ENCODE data around the gene LIPF.
"Not testable (repeated sequence)": the region's sequence is repeated elsewhere in the genome, so short reads cannot be mapped to it uniquely, and the experiment has no call there.

Gene LIPF

DNA sequence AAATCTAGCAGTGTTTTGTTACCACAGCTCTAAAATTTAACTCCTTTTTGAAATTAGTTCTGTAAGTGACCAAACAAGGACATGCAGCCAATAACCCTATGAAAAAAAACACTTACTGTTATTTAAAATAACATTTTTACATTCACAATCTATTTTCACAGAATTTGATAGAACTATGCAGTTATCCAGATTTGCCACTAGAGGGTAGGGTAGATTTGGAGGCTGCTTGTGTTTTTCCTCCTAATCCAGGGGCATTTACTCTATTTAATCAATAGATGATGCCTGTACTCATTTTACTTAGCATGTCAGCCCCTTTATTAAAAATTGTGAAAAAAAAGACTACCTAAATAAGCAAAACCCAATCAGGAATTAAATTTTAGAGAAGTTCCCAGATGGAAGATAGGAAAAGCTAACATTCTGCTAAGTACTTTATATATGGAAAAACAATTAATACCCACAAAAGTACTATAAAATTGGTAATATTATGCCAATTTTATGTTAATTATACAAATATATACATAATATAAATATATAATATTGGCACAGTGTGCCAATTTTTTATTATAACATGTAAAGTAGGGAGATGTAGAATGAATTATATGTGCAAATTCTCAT, 23.7 kb downstream of the LIPF start:
- Mint-ChIP-seq H3K36me3 (ENCODE audit: insufficient read depth) (no peaks in the 10 kb centered on the region), H3K4me3 (no peak overlapping the region), H3K27ac (ENCODE audit: low read depth) (no peak overlapping the region), H3K9me3 (no peaks in the 10 kb centered on the region), H3K27me3 (peaks cover under 1% of the 10 kb centered on the region), H3K4me1 (no peaks in the 10 kb centered on the region)
- ATAC-seq (replicated peaks; ENCODE audit: extremely low read depth, poor library complexity, severe bottlenecking) (no peak), DNase-seq (ENCODE audit: low spot score in 2 of 2) (no peak)

DNA sequence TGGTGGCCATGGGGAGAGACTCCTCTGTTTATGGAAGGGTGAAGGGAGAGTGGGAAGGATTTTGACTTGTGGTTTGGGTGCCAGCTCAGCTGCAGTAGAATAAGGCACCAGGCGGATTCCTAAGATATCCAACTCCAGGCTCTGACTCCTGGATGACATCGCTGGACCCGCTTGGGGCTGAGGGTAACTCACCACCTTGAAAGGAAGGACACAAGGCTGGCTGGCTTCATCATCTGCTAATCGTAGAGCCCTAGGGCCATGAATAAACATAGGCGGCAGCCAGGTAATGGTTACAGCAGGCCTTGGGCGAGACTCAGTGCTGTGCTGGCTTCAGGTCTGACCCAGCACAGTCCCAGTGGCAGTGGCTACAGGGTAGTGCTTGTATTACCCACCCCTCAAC, 25.1 kb downstream of the LIPF start:
- DNase-seq (ENCODE audit: low spot score in 2 of 2) = no peak
- no peaks in the 10 kb centered on the region for H3K36me3 Mint-ChIP-seq (ENCODE audit: insufficient read depth)
- H3K9me3 Mint-ChIP-seq = no peaks in the 10 kb centered on the region
- H3K4me1 Mint-ChIP-seq = no peaks in the 10 kb centered on the region
- H3K27me3 Mint-ChIP-seq = no peaks in the 10 kb centered on the region
- H3K4me3 Mint-ChIP-seq = no peak overlapping the region
- no peak overlapping the region for H3K27ac Mint-ChIP-seq (ENCODE audit: low read depth)
- no peak for ATAC-seq (replicated peaks; ENCODE audit: extremely low read depth, poor library complexity, severe bottlenecking)

DNA sequence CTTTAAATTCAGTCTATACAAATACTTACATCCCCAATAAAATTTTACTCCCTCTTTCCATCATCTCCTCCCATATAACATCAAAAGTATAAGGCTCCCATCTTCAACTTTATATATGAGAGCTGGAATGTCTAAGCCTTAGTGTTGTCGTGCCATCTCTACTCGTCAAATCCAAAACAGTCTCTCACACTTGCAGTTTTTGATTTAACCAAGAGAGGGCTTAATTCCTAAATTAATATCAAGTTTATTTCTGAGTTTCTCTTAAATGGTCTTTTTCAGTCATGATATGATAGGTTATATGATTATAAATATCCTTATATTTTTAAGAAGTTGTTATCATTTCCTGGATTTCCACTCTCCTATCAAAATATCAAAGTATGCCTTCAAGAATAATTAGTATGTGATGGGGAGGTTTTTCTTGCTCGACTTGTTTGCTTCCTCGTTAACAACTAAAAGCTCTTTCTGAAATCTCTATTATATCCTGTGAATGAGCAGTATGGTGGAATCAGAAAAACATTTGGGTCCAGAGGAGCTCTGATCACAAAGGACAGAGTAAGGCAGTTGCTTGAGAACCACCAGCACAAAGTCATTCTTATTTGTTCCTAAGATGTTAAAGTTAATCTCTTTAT, 29.3 kb downstream of the LIPF start:
- Mint-ChIP-seq H3K27ac (ENCODE audit: low read depth) (no peak overlapping the region), H3K27me3 (no peaks in the 10 kb centered on the region), H3K4me1 (no peaks in the 10 kb centered on the region), H3K4me3 (no peak overlapping the region), H3K9me3 (no peaks in the 10 kb centered on the region), H3K36me3 (ENCODE audit: insufficient read depth) (no peaks in the 10 kb centered on the region)
- DNase-seq (ENCODE audit: low spot score in 2 of 2) (no peak), ATAC-seq (replicated peaks; ENCODE audit: extremely low read depth, poor library complexity, severe bottlenecking) (no peak)

DNA sequence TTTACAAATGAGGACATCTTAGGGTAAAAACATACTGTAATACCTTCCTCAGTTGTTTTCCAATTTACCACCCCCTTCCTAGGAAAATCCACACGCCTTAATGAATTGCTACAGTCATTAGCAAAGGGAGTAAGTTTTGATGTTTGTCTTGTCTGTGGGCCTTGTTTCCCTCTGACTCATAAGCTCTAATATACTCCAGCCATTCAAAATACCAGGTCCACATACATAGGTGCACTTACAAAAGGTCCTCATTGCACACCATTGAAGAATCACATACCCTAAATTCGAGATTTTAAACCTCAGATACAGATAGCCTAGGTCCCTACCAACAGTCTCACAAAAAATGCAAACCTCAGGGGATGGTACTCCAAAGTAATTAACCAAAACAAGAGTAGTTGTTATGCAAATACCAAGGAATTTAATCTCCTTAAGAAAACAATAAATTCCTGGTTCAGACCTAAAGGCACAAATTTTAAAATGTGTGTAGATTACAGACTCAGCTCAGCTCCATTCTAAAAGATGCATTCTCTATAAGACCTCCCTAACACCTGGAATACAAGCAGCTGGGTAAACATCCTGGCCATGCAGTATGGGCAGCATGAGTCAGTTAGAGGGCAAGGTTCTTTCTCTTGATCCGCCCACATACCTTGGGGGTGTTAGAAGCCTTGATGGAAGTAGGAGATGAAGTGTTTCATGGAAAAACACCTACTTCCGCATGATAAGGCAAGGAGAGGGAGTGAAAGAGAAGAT, 38.8 kb downstream of the LIPF start:
- no peaks in the 10 kb centered on the region for H3K27me3 Mint-ChIP-seq
- no peak for DNase-seq (ENCODE audit: low spot score in 2 of 2)
- ATAC-seq (replicated peaks; ENCODE audit: extremely low read depth, poor library complexity, severe bottlenecking) = no peak

DNA sequence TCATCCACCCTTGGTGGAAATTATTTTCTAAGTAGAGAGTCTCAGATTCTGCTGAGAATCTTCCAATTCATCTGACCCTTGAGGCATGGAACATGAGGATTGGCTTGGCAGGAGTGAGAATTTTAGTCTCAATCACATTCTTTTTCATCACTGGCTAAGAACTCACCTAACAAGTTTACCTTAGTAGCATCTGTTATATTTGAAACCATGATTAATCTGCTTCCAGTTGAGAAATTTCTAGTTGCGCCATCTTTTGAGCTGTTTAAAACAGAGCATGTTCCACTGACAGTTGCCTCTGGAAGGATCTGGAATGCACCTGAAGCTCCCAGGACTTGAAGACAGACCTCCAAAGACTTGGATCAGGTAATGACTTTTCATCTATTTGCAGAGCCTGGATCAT, 41.7 kb downstream of the LIPF start, which contains the start of gene LIPK:
LIPK (plus strand) TSS at position 292 of the 400 bp plus-strand sequence. CDS start 18,295 bp downstream, outside the sequence.
- Mint-ChIP-seq H3K9me3 (no peaks in the 10 kb centered on the region), H3K36me3 (ENCODE audit: insufficient read depth) (no peaks in the 10 kb centered on the region), H3K4me1 (no peaks in the 10 kb centered on the region), H3K27me3 (no peaks in the 10 kb centered on the region), H3K27ac (ENCODE audit: low read depth) (no peak within 1 kb of the TSS), H3K4me3 (no peak within 1 kb of the TSS)
- DNase-seq (ENCODE audit: low spot score in 2 of 2) (no peak), ATAC-seq (replicated peaks; ENCODE audit: extremely low read depth, poor library complexity, severe bottlenecking) (no peak)

More for the DNA sequence above, 38.8 kb downstream of the LIPF start:
- H3K4me1 Mint-ChIP-seq = no peaks in the 10 kb centered on the region
- H3K4me3 Mint-ChIP-seq = no peak overlapping the region
- H3K9me3 Mint-ChIP-seq = no peaks in the 10 kb centered on the region
- H3K27ac Mint-ChIP-seq (ENCODE audit: low read depth) = no peak overlapping the region
- no peaks in the 10 kb centered on the region for H3K36me3 Mint-ChIP-seq (ENCODE audit: insufficient read depth)

DNA sequence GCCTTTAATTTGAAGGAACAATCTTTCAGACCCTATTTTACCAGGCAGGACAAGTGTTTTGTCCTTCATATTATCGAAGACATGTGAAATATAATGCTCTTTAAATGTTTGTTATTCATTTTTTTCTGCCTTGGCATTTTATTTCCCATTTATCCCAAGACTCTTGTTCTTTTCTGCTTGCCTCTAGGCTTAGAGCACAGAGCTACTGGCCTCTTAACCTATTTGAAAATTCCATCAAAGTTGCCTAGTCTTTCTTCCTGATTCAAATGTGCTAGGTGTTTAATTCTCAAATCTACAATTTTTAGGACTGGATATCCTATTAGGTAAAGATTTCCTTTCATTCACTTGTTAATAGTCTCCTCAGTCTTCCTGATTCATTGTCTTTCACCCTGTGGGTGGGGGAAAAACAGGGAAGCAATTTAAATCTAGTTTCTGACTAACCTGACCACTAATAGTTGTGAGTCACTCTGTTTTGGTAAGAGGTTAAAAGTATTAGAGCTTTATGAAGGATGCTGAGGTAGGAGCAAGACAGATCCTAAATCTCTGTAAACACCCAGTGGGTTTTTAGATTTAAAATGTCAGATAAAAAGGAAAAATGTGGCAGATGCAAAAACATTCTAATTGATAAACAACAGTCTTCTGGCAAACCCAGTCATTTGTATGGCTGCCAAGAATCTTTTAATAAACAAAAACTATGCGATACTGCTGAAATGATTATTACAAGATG, 43.4 kb downstream of the LIPF start:
- DNase-seq (ENCODE audit: low spot score in 2 of 2) = no peak
- no peaks in the 10 kb centered on the region for H3K4me1 Mint-ChIP-seq
- H3K9me3 Mint-ChIP-seq = no peaks in the 10 kb centered on the region
- no peak for ATAC-seq (replicated peaks; ENCODE audit: extremely low read depth, poor library complexity, severe bottlenecking)
- no peaks in the 10 kb centered on the region for H3K36me3 Mint-ChIP-seq (ENCODE audit: insufficient read depth)
- no peak overlapping the region for H3K27ac Mint-ChIP-seq (ENCODE audit: low read depth)
- H3K27me3 Mint-ChIP-seq = no peaks in the 10 kb centered on the region
- H3K4me3 Mint-ChIP-seq = no peak overlapping the region

DNA sequence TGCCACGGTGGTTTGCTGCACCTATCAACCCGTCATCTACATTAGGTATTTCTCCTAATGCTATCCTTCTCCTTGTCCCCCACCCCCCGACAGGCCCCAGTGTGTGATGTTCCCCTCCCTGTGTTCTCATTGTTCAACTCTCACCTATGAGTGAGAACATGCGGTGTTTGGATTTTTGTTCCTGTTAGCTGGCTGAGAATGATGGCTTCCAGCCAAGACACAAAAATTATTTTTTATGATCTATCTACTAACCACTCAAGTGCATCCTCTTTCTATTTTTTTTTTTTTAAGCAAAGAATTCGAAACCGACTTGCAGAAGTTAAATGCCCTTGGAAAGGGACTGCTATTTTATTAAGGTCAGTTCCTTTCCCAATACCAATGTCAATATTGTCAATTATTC, 45.1 kb downstream of the LIPF start:
- not testable (repeated sequence) for H3K27ac Mint-ChIP-seq (ENCODE audit: low read depth); ATAC-seq (replicated peaks; ENCODE audit: extremely low read depth, poor library complexity, severe bottlenecking); H3K4me1 Mint-ChIP-seq; H3K36me3 Mint-ChIP-seq (ENCODE audit: insufficient read depth); H3K27me3 Mint-ChIP-seq; H3K9me3 Mint-ChIP-seq; DNase-seq (ENCODE audit: low spot score in 2 of 2); H3K4me3 Mint-ChIP-seq

DNA sequence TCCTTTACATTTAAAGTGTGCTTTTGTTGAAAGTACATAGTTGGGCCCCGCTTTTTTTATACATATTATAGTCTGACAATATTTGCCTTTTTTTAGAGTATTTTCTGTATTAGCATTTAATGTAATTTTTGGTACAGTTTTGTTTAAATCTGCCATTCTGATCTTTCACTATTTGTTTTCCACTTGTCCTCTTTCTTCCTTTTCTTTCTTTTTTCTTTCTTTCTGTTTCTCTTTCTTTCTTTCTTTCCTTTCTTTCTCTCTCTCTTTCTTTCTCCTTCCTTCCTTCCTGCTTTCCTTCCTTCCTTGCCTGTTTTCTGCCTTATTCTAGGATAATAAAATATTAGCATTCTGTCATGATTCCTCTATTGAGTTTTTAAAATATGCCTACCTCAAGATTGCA, 51.3 kb downstream of the LIPF start:
- Mint-ChIP-seq H3K36me3 (ENCODE audit: insufficient read depth) (peaks cover 2% of the 10 kb centered on the region), H3K27ac (ENCODE audit: low read depth) (no peak overlapping the region), H3K4me1 (no peaks in the 10 kb centered on the region), H3K4me3 (no peak overlapping the region), H3K9me3 (no peaks in the 10 kb centered on the region), H3K27me3 (no peaks in the 10 kb centered on the region)
- ATAC-seq (replicated peaks; ENCODE audit: extremely low read depth, poor library complexity, severe bottlenecking) (no peak), DNase-seq (ENCODE audit: low spot score in 2 of 2) (no peak)

DNA sequence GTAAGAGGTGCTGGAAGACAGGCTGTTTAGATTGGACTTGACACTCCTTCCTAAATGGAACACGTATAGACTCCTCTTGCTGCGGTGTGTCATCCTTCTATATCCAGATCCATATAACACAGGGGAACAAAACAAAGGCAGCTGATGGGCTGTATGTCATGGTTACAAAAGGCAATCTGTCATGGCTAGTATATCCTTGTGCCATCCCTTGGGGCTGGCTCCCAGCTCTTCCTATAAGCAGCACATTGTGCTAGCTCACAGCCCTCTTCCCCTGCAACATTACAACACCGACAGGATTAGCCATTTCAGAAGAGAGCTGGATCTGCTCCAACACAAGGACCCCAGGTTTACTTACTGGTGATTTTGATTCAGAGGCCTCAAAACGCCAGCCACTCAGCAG, 57.1 kb downstream of the LIPF start:
- Mint-ChIP-seq H3K27me3 (no peaks in the 10 kb centered on the region), H3K36me3 (ENCODE audit: insufficient read depth) (peaks cover 2% of the 10 kb centered on the region), H3K27ac (ENCODE audit: low read depth) (no peak overlapping the region), H3K9me3 (no peaks in the 10 kb centered on the region), H3K4me1 (no peaks in the 10 kb centered on the region), H3K4me3 (no peak overlapping the region)
- no peak for DNase-seq (ENCODE audit: low spot score in 2 of 2)
- no peak for ATAC-seq (replicated peaks; ENCODE audit: extremely low read depth, poor library complexity, severe bottlenecking)

DNA sequence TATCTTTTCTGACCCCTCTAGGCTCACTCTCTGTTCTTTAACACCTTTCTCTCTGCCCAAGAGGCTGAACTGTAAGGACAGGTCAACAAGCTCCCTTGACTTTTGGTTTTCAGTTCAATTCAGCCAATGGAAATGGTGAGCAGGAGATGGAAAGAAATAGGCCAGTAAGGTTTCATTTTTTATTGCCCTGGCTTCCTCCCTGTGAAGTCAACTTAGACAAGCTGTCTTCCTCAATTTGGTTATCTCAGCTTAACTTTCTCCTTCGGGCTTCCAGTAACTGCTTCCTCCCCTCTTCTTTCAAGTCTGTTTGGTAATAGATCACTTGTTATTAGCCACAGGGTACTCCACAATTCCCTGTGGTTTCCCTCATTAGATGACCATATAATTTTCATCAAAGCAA, 61.6 kb downstream of the LIPF start:
- ATAC-seq (replicated peaks; ENCODE audit: extremely low read depth, poor library complexity, severe bottlenecking) (no peak), DNase-seq (ENCODE audit: low spot score in 2 of 2) (no peak)
- H3K27me3 Mint-ChIP-seq = no peaks in the 10 kb centered on the region
- no peaks in the 10 kb centered on the region for H3K9me3 Mint-ChIP-seq
- peaks cover 2% of the 10 kb centered on the region for H3K36me3 Mint-ChIP-seq (ENCODE audit: insufficient read depth)
- no peak overlapping the region for H3K27ac Mint-ChIP-seq (ENCODE audit: low read depth)
- H3K4me1 Mint-ChIP-seq = no peaks in the 10 kb centered on the region
- no peak overlapping the region for H3K4me3 Mint-ChIP-seq

DNA sequence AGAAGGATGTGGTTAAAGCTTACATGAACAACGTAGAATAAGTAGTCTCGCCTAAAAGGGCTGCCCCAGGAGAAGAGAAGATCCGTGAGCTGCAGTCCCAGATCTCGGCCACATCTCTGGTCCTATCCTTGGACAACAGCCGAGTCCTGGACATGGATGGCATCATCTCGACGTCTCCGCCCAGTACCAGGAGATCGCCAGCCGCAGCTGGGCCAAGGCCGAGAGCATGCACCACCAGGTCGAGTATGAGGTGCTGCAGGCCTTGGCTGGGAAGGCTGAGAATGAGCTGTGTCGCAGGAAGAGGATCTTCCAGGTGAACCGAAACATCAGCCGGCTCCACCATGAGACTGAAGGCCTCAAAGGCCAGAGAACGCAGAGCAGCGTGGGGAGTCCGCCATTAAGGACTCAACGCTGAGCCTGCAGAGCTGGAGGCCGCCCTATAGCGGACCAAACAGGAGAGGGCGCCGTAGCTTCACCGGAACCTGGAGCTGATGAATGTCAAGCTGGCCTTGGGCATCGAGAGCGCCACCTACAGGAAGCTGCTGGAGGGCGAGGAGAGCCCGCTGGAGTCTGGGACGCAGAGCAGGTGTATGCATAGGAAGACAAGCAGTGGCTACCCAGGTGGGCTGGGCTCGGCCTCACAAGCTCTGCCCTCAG, 64.0 kb downstream of the LIPF start:
- H3K4me3 Mint-ChIP-seq = no peak overlapping the region
- ATAC-seq (replicated peaks; ENCODE audit: extremely low read depth, poor library complexity, severe bottlenecking) (no peak), DNase-seq (ENCODE audit: low spot score in 2 of 2) (no peak)
- H3K36me3 Mint-ChIP-seq (ENCODE audit: insufficient read depth) = peaks cover 2% of the 10 kb centered on the region
- no peak overlapping the region for H3K27ac Mint-ChIP-seq (ENCODE audit: low read depth)
- no peaks in the 10 kb centered on the region for H3K9me3 Mint-ChIP-seq
- no peaks in the 10 kb centered on the region for H3K27me3 Mint-ChIP-seq
- no peaks in the 10 kb centered on the region for H3K4me1 Mint-ChIP-seq
